K562 (cell line): ENCODE results near the gene MAK. TPM values are rescaled to one million over a fixed set of nuclear protein-coding genes. Genes with fewer than 3 reads are reported as not detected.

Experiments
- BDP1 ChIP-seq: IDR thresholded peaks from 3 replicates; pipeline ENCODE4 v1.6.1; 2011; ENCODE audit not compliant: insufficient read length, insufficient read depth
- BRD4 ChIP-seq: fragments of 200-600 bp; sonication (generic); IDR thresholded peaks from 2 replicates; pipeline ENCODE4 v1.6.1; 2017; ENCODE audit warnings: inconsistent platforms
- BRF2 ChIP-seq: IDR thresholded peaks from 3 replicates; pipeline ENCODE4 v1.6.1; 2011; ENCODE audit warnings: borderline replicate concordance, mild to moderate bottlenecking; ENCODE audit not compliant: insufficient read length, insufficient read depth
- CHD1 ChIP-seq: fragments of 200-600 bp; sonication (generic); IDR thresholded peaks from one replicate; pipeline ENCODE4 v1.6.1; 2012; ENCODE audit warnings: mild to moderate bottlenecking, moderate library complexity, low read length, inconsistent platforms
- ETV5 ChIP-seq: sonication (generic); formaldehyde crosslinking; IDR thresholded peaks from 2 replicates; pipeline ENCODE4 v1.4.0; 2020; ENCODE audit warnings: low read depth, mild to moderate bottlenecking, missing genetic modification reagents
- HMG20A ChIP-seq: fragments of 450-650 bp; formaldehyde crosslinking; conservative IDR thresholded peaks from 2 replicates; pipeline ENCODE4 v1.4.0; 2020; ENCODE audit warnings: mild to moderate bottlenecking, mixed read lengths
- KHSRP ChIP-seq: fragments of 450-650 bp; IDR thresholded peaks from 2 replicates; pipeline ENCODE4 v1.6.1; 2017
- KLF10 ChIP-seq: fragments of 250-450 bp; sonication (Bioruptor Pico); IDR thresholded peaks from 2 replicates; pipeline ENCODE4 v1.6.1; 2021; ENCODE audit warnings: matching md5 sums
- MAFK ChIP-seq: IDR thresholded peaks from 2 replicates; pipeline ENCODE4 v1.6.1; 2011; ENCODE audit warnings: low read length, improper control_type of control experiment
- MEIS2 ChIP-seq: fragments of 450-650 bp; IDR thresholded peaks from 2 replicates; pipeline ENCODE4 v1.6.1; 2014; ENCODE audit warnings: mild to moderate bottlenecking; ENCODE audit not compliant: partially characterized antibody
- PHB ChIP-seq: fragments of 250-450 bp; sonication (Bioruptor Pico); IDR thresholded peaks from 2 replicates; pipeline ENCODE4 v1.5.0; 2021
- PML ChIP-seq: IDR thresholded peaks from 2 replicates; pipeline ENCODE4 v1.6.1; 2012; ENCODE audit warnings: low read length, inconsistent platforms
- POLR2G ChIP-seq: fragments of 200-400 bp; formaldehyde crosslinking; IDR thresholded peaks from 2 replicates; pipeline ENCODE4 v1.6.1; 2017; ENCODE audit warnings: low read depth, mild to moderate bottlenecking, antibody characterized with exemption, low read length, moderate library complexity
- SMARCA5 ChIP-seq: fragments of 450-650 bp; IDR thresholded peaks from 2 replicates; pipeline ENCODE4 v1.6.1; 2016
- TBL1XR1 ChIP-seq, 2 experiments: IDR thresholded peaks; 2 replicates each; pipeline ENCODE4 v1.6.1; 2012; ENCODE audit warnings: improper control_type of control experiment in 2 of 2, low read length in 2 of 2, mild to moderate bottlenecking in 1 of 2
- ZBTB2 ChIP-seq: fragments of 450-650 bp; IDR thresholded peaks from 2 replicates; pipeline ENCODE4 v1.6.1; 2016; ENCODE audit warnings: antibody characterized with exemption
- ZNF174 ChIP-seq: fragments of 250-450 bp; sonication (Bioruptor Pico); IDR thresholded peaks from 2 replicates; pipeline ENCODE4 v1.4.0; 2020; ENCODE audit warnings: mild to moderate bottlenecking
- ZNF263 ChIP-seq: sonication (generic); formaldehyde crosslinking; IDR thresholded peaks from 2 replicates; pipeline ENCODE4 v1.8.0; 2022; ENCODE audit warnings: mild to moderate bottlenecking, missing genetic modification reagents, borderline replicate concordance
- ZNF311 ChIP-seq: fragments of 250-450 bp; sonication (Bioruptor Pico); IDR thresholded peaks from 2 replicates; pipeline ENCODE4 v1.4.0; 2020; ENCODE audit warnings: mild to moderate bottlenecking, moderate library complexity
- ZNF76 ChIP-seq: fragments of 250-450 bp; sonication (Bioruptor Pico); IDR thresholded peaks from 2 replicates; pipeline ENCODE4 v1.4.0; 2020; ENCODE audit warnings: mild to moderate bottlenecking, moderate library complexity, borderline replicate concordance
- polyA plus RNA-seq, 8 experiments: library from polyadenylated mRNA; depleted of rRNA in 4 of 8; stranded (reverse) in 5 of 8; unstranded in 3 of 8; fragments of >200 nt; fragmentation: Nextera tagmentation in 2 of 8; fragmentation: Illumina TruSeq in 1 of 8; extraction: Ambion mirVana in 2 of 8; extraction: Trizol in 1 of 8; gene quantifications; 2 replicates each; pipeline versions ENCODE4 v1.2.1 to v1.2.3, GENCODE V29; 2011 to 2014; ENCODE audit warnings: inconsistent platforms in 1 of 8, missing spikeins in 1 of 8
- total RNA-seq, 7 experiments: library from RNA; depleted of rRNA in 6 of 7; stranded (reverse); fragments of >200 nt in 6 of 7; fragmentation: Illumina TruSeq in 2 of 7; extraction: Trizol in 2 of 7; gene quantifications; 2 replicates each; pipeline versions ENCODE4 v1.2.1 to v1.2.3, GENCODE V29; 2011 to 2021; ENCODE audit warnings: low replicate concordance in 1 of 7
- TF ChIP-seq, protein P1 (sequence below), 2 experiments: IDR thresholded peaks; 2 replicates each; pipeline ENCODE4 v1.6.1; 2011; ENCODE audit warnings: borderline replicate concordance in 1 of 2, control low read depth in 1 of 2, low read depth in 1 of 2, low read length in 1 of 2, mild to moderate bottlenecking in 1 of 2, mixed read lengths in 1 of 2, moderate library complexity in 1 of 2; ENCODE audit not compliant: insufficient read depth in 1 of 2, insufficient read length in 1 of 2, poor library complexity in 1 of 2, severe bottlenecking in 1 of 2; ENCODE audit errors: extremely low read depth in 1 of 2
- TF ChIP-seq, protein P2 (sequence below): sonication (generic); formaldehyde crosslinking; IDR thresholded peaks from 2 replicates; pipeline ENCODE4 v1.8.1; 2023; ENCODE audit warnings: mild to moderate bottlenecking, missing genetic modification reagents
- TF ChIP-seq, protein P3 (sequence below): fragments of 200-800 bp; sonication (Bioruptor generic); IDR thresholded peaks from 2 replicates; pipeline ENCODE4 v1.6.1; 2017; ENCODE audit warnings: missing genetic modification characterization, missing compliant biosample characterization

The MAK gene
- total and polyA plus RNA-seq, 9 of the 15 experiments (the other 6 are each of a cell fraction or from before 2014, with no cell fraction given), result 0.25 to 1.1 (median 0.53) TPM

- TF ChIP-seq MEIS2, result peak; percentile 25
- TF ChIP-seq, protein P1, sequence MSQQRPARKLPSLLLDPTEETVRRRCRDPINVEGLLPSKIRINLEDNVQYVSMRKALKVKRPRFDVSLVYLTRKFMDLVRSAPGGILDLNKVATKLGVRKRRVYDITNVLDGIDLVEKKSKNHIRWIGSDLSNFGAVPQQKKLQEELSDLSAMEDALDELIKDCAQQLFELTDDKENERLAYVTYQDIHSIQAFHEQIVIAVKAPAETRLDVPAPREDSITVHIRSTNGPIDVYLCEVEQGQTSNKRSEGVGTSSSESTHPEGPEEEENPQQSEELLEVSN (IDR thresholded peaks at IDR 0.05; ENCODE audit: borderline replicate concordance in 1 of 2, extremely low read depth in 1 of 2, insufficient read depth in 1 of 2, insufficient read length in 1 of 2, low read depth in 1 of 2, low read length in 1 of 2, poor library complexity in 1 of 2, severe bottlenecking in 1 of 2), result peak in 1 of 2 experiments; percentile 74
- no peak; the same call in 1 of the 2 replicates for TF ChIP-seq ETV5 (CRISPR knock-in tag)
- TF ChIP-seq BRD4, result no peak
- TF ChIP-seq MAFK, result peak; percentile 1; the same call in 1 of the 2 replicates
- TF ChIP-seq TBL1XR1 (IDR thresholded peaks at IDR 0.05; ENCODE audit: low read length in 2 of 2), result peak in 1 of 2 experiments; percentile 49; a peak in 1 of 4 replicates
- TF ChIP-seq CHD1, result peak; percentile 21
- TF ChIP-seq ZNF311, result no peak
- no peak for TF ChIP-seq ZNF76 (CRISPR knock-in tag)
- no peak for TF ChIP-seq KLF10
- TF ChIP-seq, protein P2, sequence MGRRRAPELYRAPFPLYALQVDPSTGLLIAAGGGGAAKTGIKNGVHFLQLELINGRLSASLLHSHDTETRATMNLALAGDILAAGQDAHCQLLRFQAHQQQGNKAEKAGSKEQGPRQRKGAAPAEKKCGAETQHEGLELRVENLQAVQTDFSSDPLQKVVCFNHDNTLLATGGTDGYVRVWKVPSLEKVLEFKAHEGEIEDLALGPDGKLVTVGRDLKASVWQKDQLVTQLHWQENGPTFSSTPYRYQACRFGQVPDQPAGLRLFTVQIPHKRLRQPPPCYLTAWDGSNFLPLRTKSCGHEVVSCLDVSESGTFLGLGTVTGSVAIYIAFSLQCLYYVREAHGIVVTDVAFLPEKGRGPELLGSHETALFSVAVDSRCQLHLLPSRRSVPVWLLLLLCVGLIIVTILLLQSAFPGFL (CRISPR knock-in tag), result no peak
- no peak for TF ChIP-seq ZNF174 (CRISPR knock-in tag)
- no peak for TF ChIP-seq HMG20A (CRISPR knock-in tag)
- 0 out of 2 replicates have a peak, but pooled peaks have one; percentile 38 for TF ChIP-seq ZBTB2
- peak; percentile 87 for TF ChIP-seq POLR2G
- TF ChIP-seq KHSRP, result no peak
- TF ChIP-seq SMARCA5, result peak; percentile 59; the same call in 1 of the 2 replicates
- no peak for TF ChIP-seq BDP1
- no peak for TF ChIP-seq PHB (CRISPR knock-in tag)
- peak; percentile 81 for TF ChIP-seq PML
- TF ChIP-seq, protein P3, sequence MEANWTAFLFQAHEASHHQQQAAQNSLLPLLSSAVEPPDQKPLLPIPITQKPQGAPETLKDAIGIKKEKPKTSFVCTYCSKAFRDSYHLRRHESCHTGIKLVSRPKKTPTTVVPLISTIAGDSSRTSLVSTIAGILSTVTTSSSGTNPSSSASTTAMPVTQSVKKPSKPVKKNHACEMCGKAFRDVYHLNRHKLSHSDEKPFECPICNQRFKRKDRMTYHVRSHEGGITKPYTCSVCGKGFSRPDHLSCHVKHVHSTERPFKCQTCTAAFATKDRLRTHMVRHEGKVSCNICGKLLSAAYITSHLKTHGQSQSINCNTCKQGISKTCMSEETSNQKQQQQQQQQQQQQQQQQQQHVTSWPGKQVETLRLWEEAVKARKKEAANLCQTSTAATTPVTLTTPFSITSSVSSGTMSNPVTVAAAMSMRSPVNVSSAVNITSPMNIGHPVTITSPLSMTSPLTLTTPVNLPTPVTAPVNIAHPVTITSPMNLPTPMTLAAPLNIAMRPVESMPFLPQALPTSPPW (CRISPR knock-in tag), result peak; percentile 80
- TF ChIP-seq BRF2, result no peak
- no peak; the same call in 1 of the 2 replicates for TF ChIP-seq ZNF263 (CRISPR knock-in tag)
These were observed 48.6 kb upstream of the MAK start, which contains the start of gene SYCP2L (continued) for GRCh38 chr6:10886691-10887502.
